ENCODE data around the gene HMCN2. TPM values are rescaled to one million over a fixed set of nuclear protein-coding genes. Genes with fewer than 3 reads are reported as not detected.

The HMCN2 gene
- total and polyA plus RNA-seq, 2 of the 4 experiments (the other 2 are of a cell fraction) = 0.02 TPM; not detected in 1

- Histone ChIP-seq H3K27ac (ENCODE audit: insufficient read depth, low read length) (no peak overlapping the region), H3K18ac (ENCODE audit: low read depth, low read length) (no peak overlapping the region), H3K36me3 (ENCODE audit: control insufficient read depth, insufficient read depth, low read length) (no peaks in the 10 kb centered on the region; the same call in 1 of the 2 replicates), H2AK5ac (ENCODE audit: low read depth, low read length) (no peak overlapping the region), H2BK15ac (ENCODE audit: low read depth, low read length) (no peak overlapping the region), H2AFZ (replicated peaks; ENCODE audit: low read length, poor library complexity) (no peak overlapping the region), H3K56ac (ENCODE audit: extremely low read depth, insufficient read depth, low read length) (no peak overlapping the region), H2AK9ac (replicated peaks; ENCODE audit: low read depth, low read length, poor library complexity) (no peak overlapping the region), H3K27me3 (ENCODE audit: control insufficient read depth, insufficient read depth, low read length) (peaks cover 30% of the 10 kb centered on the region), H3K14ac (replicated peaks; ENCODE audit: low read depth, low read length) (no peak overlapping the region), H3K9ac (ENCODE audit: low read depth, low read length) (no peak overlapping the region), H3K4me3 (ENCODE audit: insufficient read depth, low read depth, low read length) (no peak overlapping the region), H4K20me1 (ENCODE audit: insufficient read depth, low read length) (no peaks in the 10 kb centered on the region), H4K8ac (ENCODE audit: low read depth in 2 of 2, low read length in 2 of 2) (no peak overlapping the region), H3K4me2 (ENCODE audit: low read depth, low read length) (no peak overlapping the region), H2BK120ac (ENCODE audit: low read depth, low read length) (no peak overlapping the region), H2BK20ac (ENCODE audit: low read depth, low read length) (no peak overlapping the region), H2BK5ac (ENCODE audit: low read depth, low read length, poor library complexity, severe bottlenecking) (no peak overlapping the region), H3K4ac (ENCODE audit: low read depth, low read length) (no peak overlapping the region), H4K91ac (ENCODE audit: insufficient read depth, low read depth, low read length) (no peak overlapping the region), H4K5ac (ENCODE audit: low read depth, low read length) (no peak overlapping the region), H3K4me1 (ENCODE audit: control insufficient read depth, insufficient read depth, low read length) (no peaks in the 10 kb centered on the region), H3K9me3 (ENCODE audit: control insufficient read depth, insufficient read depth, low read length) (no peaks in the 10 kb centered on the region), H3K79me1 (ENCODE audit: low read depth in 1 of 2, low read length in 2 of 2) (no peaks in the 10 kb centered on the region), H3K9me1 (ENCODE audit: insufficient read depth, low read length) (no peaks in the 10 kb centered on the region), H3K23ac (ENCODE audit: low read depth, low read length) (no peak overlapping the region)
- intact Hi-C loops (cut with micrococcal nuclease) (no loop called here), in situ Hi-C loops (cut with MboI; ENCODE audit: low sequenced_read_pairs) (no loop called here), dilution Hi-C loops (cut with HindIII; ENCODE audit: low sequenced_read_pairs, unreplicated experiment) (no loop called here)
- TF ChIP-seq, protein P1, sequence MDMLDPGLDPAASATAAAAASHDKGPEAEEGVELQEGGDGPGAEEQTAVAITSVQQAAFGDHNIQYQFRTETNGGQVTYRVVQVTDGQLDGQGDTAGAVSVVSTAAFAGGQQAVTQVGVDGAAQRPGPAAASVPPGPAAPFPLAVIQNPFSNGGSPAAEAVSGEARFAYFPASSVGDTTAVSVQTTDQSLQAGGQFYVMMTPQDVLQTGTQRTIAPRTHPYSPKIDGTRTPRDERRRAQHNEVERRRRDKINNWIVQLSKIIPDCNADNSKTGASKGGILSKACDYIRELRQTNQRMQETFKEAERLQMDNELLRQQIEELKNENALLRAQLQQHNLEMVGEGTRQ (IDR thresholded peaks at IDR 0.05; ENCODE audit: low read depth, low read length) = no peak
- TF ChIP-seq, protein P2, sequence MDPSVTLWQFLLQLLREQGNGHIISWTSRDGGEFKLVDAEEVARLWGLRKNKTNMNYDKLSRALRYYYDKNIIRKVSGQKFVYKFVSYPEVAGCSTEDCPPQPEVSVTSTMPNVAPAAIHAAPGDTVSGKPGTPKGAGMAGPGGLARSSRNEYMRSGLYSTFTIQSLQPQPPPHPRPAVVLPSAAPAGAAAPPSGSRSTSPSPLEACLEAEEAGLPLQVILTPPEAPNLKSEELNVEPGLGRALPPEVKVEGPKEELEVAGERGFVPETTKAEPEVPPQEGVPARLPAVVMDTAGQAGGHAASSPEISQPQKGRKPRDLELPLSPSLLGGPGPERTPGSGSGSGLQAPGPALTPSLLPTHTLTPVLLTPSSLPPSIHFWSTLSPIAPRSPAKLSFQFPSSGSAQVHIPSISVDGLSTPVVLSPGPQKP (IDR thresholded peaks at IDR 0.05; ENCODE audit: borderline replicate concordance, low read depth, low read length) = no peak
- ChIA-PET POLR2A (ENCODE audit: unreplicated experiment) (no interaction called here), CTCF (no interaction called here)
- no TSS peak for BruUV-seq (replicated peaks)
- 30% methylated on average over 5 of the region's 16 CpGs; no CpG with 5 or more reads in 1 of the 2 experiments for WGBS, 2 experiments (ENCODE audit: extremely low coverage in 2 of 2, insufficient read length in 1 of 2)
- ATAC-seq (ENCODE audit: low read depth) (no peak), DNase-seq (no peak)
Observed at GRCh38 chr9:130483371-130483971, 217.9 kb downstream of the HMCN2 start.

Small RNAs within 50 kb of the gene (microRNA-seq; reads per million reads assigned to microRNA genes)
- gene RN7SL665P (ENCODE audit: insufficient read depth, insufficient read length) = not detected

Small RNAs within 50 kb of the gene (small RNA-seq; reads per million reads assigned to genes)
- 0 to 0.76 (median 0) reads per million in 5 experiments for gene RN7SL665P

Other genes with a start within 250 kb of the HMCN2 start
- gene FNBP1, start 222.6 kb upstream of the HMCN2 start, total RNA-seq (2012; rRNA removed) = 15.4 and 21.4 TPM in 2 replicates
- gene FNBP1, start 222.6 kb upstream of the HMCN2 start, polyA plus RNA-seq (2012; rRNA removed) = 8.2 and 10.3 TPM in 2 replicates
- 16.7 and 17.8 TPM in 2 replicates for gene GPR107, start 211.9 kb upstream of the HMCN2 start, total RNA-seq (2012; rRNA removed)
- 20.2 and 21.6 TPM in 2 replicates for gene GPR107, start 211.9 kb upstream of the HMCN2 start, polyA plus RNA-seq (2012; rRNA removed)
- gene NCS1, start 93.4 kb upstream of the HMCN2 start, total RNA-seq (2012; rRNA removed) = 35.8 and 41.0 TPM in 2 replicates
- gene NCS1, start 93.4 kb upstream of the HMCN2 start, polyA plus RNA-seq (2012; rRNA removed) = 60.5 and 68.9 TPM in 2 replicates
- gene ASS1, start 179.2 kb downstream of the HMCN2 start, total RNA-seq (2012; rRNA removed) = 31.1 and 39.6 TPM in 2 replicates
- 39.7 and 41.9 TPM in 2 replicates for gene ASS1, start 179.2 kb downstream of the HMCN2 start, polyA plus RNA-seq (2012; rRNA removed)